IMR-90 (cell line): ENCODE data around the gene KRT77. TPM values are rescaled to one million over a fixed set of nuclear protein-coding genes. Genes with fewer than 3 reads are reported as not detected.

Experiments used
- ATAC-seq: fragments of 200-7000 bp; cut with Tn5 transposase; 2 replicates; pipeline ENCODE4 v1.9.1; 2020; ENCODE audit warnings: low read depth, mild to moderate bottlenecking, moderate library complexity
- BruUV-seq: library from RNA; stranded (reverse); fragments of 400-500 nt; replicated peaks from 2 replicates; lab custom pipeline; 2021; lab: Mats Ljungman, UMichigan
- CTCF ChIA-PET: fragments of 300-600 bp; formaldehyde crosslinking; extraction: SDS; loops from one replicate; lab custom pipeline; 2021; ENCODE audit warnings: antibody characterized with exemption; lab: Yijun Ruan, JAX
- POLR2A ChIA-PET: fragments of 300-600 bp; sonication (Branson Sonifier 250); formaldehyde crosslinking; loops from one replicate; lab custom pipeline; 2022; ENCODE audit warnings: antibody characterized with exemption; ENCODE audit not compliant: unreplicated experiment; lab: Charles Lee
- DNase-seq: peaks from one replicate; pipeline ENCODE4 v3.0.0; 2013
- H2AFZ ChIP-seq: replicated peaks from 2 replicates; pipeline ENCODE3; 2013; ENCODE audit warnings: low read length, mild to moderate bottlenecking; ENCODE audit not compliant: poor library complexity
- H2AK5ac ChIP-seq: 2 replicates; pipeline ENCODE4 v1.6.1; 2013; ENCODE audit warnings: low read depth, low read length, inconsistent platforms
- H2AK9ac ChIP-seq: replicated peaks from 2 replicates; pipeline ENCODE3; 2013; ENCODE audit warnings: mild to moderate bottlenecking, low read depth, low read length, moderate library complexity; ENCODE audit not compliant: poor library complexity
- H2BK120ac ChIP-seq: 2 replicates; pipeline ENCODE4 v1.6.1; 2013; ENCODE audit warnings: low read depth, low read length, inconsistent platforms
- H2BK15ac ChIP-seq: 3 replicates; pipeline ENCODE4 v1.6.1; 2013; ENCODE audit warnings: low read depth, low read length, inconsistent platforms
- H2BK20ac ChIP-seq: 2 replicates; pipeline ENCODE4 v1.6.1; 2013; ENCODE audit warnings: low read depth, mild to moderate bottlenecking, inconsistent platforms, low read length, moderate library complexity
- H2BK5ac ChIP-seq: 2 replicates; pipeline ENCODE4 v1.6.1; 2013; ENCODE audit warnings: mild to moderate bottlenecking, low read depth, low read length, inconsistent platforms; ENCODE audit not compliant: poor library complexity, severe bottlenecking
- H3K14ac ChIP-seq: replicated peaks from 2 replicates; pipeline ENCODE4 v1.6.1; 2013; ENCODE audit warnings: low read depth, low read length, inconsistent platforms
- H3K18ac ChIP-seq: 2 replicates; pipeline ENCODE4 v1.6.1; 2013; ENCODE audit warnings: low read depth, low read length, control low read depth
- H3K23ac ChIP-seq: 2 replicates; pipeline ENCODE4 v1.6.1; 2013; ENCODE audit warnings: low read depth, low read length, inconsistent platforms
- H3K27ac ChIP-seq: 2 replicates; pipeline ENCODE4 v1.5.1; 2013; ENCODE audit warnings: mild to moderate bottlenecking, control low read depth, low read length; ENCODE audit not compliant: insufficient read depth
- H3K27me3 ChIP-seq: 2 replicates; pipeline ENCODE4 v1.6.1; 2013; ENCODE audit warnings: low read length; ENCODE audit not compliant: control insufficient read depth, insufficient read depth
- H3K36me3 ChIP-seq: 2 replicates; pipeline ENCODE4 v1.6.1; 2013; ENCODE audit warnings: low read length, mixed read lengths; ENCODE audit not compliant: control insufficient read depth, insufficient read depth
- H3K4ac ChIP-seq: 2 replicates; pipeline ENCODE4 v1.6.1; 2013; ENCODE audit warnings: low read depth, low read length, inconsistent platforms
- H3K4me1 ChIP-seq: 2 replicates; pipeline ENCODE4 v1.6.1; 2013; ENCODE audit warnings: low read length, mixed read lengths; ENCODE audit not compliant: control insufficient read depth, insufficient read depth
- H3K4me2 ChIP-seq: 2 replicates; pipeline ENCODE4 v1.6.1; 2013; ENCODE audit warnings: low read depth, mild to moderate bottlenecking, control low read depth, low read length, moderate library complexity
- H3K4me3 ChIP-seq: 2 replicates; pipeline ENCODE4 v1.5.1; 2013; ENCODE audit warnings: low read depth, mild to moderate bottlenecking, control low read depth, low read length, moderate library complexity; ENCODE audit not compliant: insufficient read depth
- H3K56ac ChIP-seq: 2 replicates; pipeline ENCODE4 v1.6.1; 2013; ENCODE audit warnings: low read length, inconsistent platforms; ENCODE audit not compliant: insufficient read depth; ENCODE audit errors: extremely low read depth
- H3K79me1 ChIP-seq, 2 experiments: 2 replicates each; pipeline ENCODE4 v1.6.1; 2013; ENCODE audit warnings: low read length in 2 of 2, inconsistent platforms in 1 of 2, low read depth in 1 of 2
- H3K9ac ChIP-seq: 2 replicates; pipeline ENCODE4 v1.6.1; 2013; ENCODE audit warnings: low read depth, low read length, control low read depth
- H3K9me1 ChIP-seq: 2 replicates; pipeline ENCODE4 v1.6.1; 2013; ENCODE audit warnings: low read length, inconsistent platforms; ENCODE audit not compliant: insufficient read depth
- H3K9me3 ChIP-seq: 2 replicates; pipeline ENCODE4 v1.6.1; 2013; ENCODE audit warnings: low read length; ENCODE audit not compliant: control insufficient read depth, insufficient read depth
- H4K20me1 ChIP-seq: 2 replicates; pipeline ENCODE4 v1.6.1; 2013; ENCODE audit warnings: low read length, inconsistent platforms; ENCODE audit not compliant: insufficient read depth
- H4K5ac ChIP-seq: 2 replicates; pipeline ENCODE4 v1.6.1; 2013; ENCODE audit warnings: mild to moderate bottlenecking, low read depth, low read length, control low read depth
- H4K8ac ChIP-seq, 2 experiments: 2 replicates each; pipeline ENCODE4 v1.6.1; 2013; ENCODE audit warnings: low read depth in 2 of 2, low read length in 2 of 2, control low read depth in 1 of 2, inconsistent platforms in 1 of 2
- H4K91ac ChIP-seq: 2 replicates; pipeline ENCODE4 v1.6.1; 2013; ENCODE audit warnings: low read depth, low read length, inconsistent platforms; ENCODE audit not compliant: insufficient read depth
- BHLHE40 ChIP-seq: fragments of 150-350 bp; IDR thresholded peaks from 2 replicates; pipeline ENCODE4 v1.6.1; 2016; ENCODE audit warnings: mild to moderate bottlenecking, low read depth, low read length
- CEBPB ChIP-seq: IDR thresholded peaks from 2 replicates; pipeline ENCODE4 v1.6.1; 2012; ENCODE audit warnings: low read depth, low read length, improper control_type of control experiment
- MAFK ChIP-seq: IDR thresholded peaks from 2 replicates; pipeline ENCODE4 v1.6.1; 2012; ENCODE audit warnings: low read depth, low read length, improper control_type of control experiment
- WGBS, 2 experiments: methylation state at CpG; one replicate each; pipeline versions ENCODE4 v1.1.5 to v1.1.7; 2013; ENCODE audit warnings: missing lambda C conversion rate in 2 of 2; ENCODE audit not compliant: insufficient read length in 1 of 2; ENCODE audit errors: extremely low coverage in 2 of 2; 5-methylcytosine and 5-hydroxymethylcytosine counted together
- dilution Hi-C: fragments of 300-500 bp; cut with HindIII; formaldehyde crosslinking; loops from one replicate; pipeline ENCODE4 v1.14.3; 2018; ENCODE audit warnings: low sequenced_read_pairs; ENCODE audit not compliant: unreplicated experiment
- in situ Hi-C: fragments of 300-500 bp; cut with MboI; formaldehyde crosslinking; loops from 3 replicates; pipeline ENCODE4 v1.14.3; 2019; ENCODE audit warnings: low sequenced_read_pairs, inconsistent platforms, mixed read lengths
- intact Hi-C: fragments of 100-400 bp; cut with micrococcal nuclease; formaldehyde crosslinking; loops from 2 replicates; pipeline ENCODE4 v1.10.0; 2022
- polyA plus RNA-seq, 3 experiments: library from polyadenylated mRNA; depleted of rRNA; stranded (reverse); fragments of >200 nt; gene quantifications; 2 replicates each; pipeline ENCODE4 v1.2.3, GENCODE V29; 2012; ENCODE audit warnings: low replicate concordance in 1 of 3
- total RNA-seq: library from RNA; depleted of rRNA; stranded (reverse); fragments of >200 nt; gene quantifications from 2 replicates; pipeline ENCODE4 v1.2.3, GENCODE V29; 2012

The KRT77 gene
- total and polyA plus RNA-seq, 2 of the 4 experiments (the other 2 are of a cell fraction): not detected

GRCh38 chr12:52695039-52695438 is 8.3 kb downstream of the KRT77 start:
- Histone ChIP-seq H3K4me1 (peaks cover 2% of the 10 kb centered on the region; the same call in 1 of the 2 replicates), H3K9me3 (no peaks in the 10 kb centered on the region), H3K4me3 (no peak overlapping the region), H3K79me1 (no peaks in the 10 kb centered on the region), H3K56ac (no peak overlapping the region), H2AK9ac (no peak overlapping the region), H2BK5ac (no peak overlapping the region), H2BK20ac (no peak overlapping the region), H2BK120ac (no peak overlapping the region), H3K27me3 (peaks cover 47% of the 10 kb centered on the region), H3K23ac (no peak overlapping the region), H4K8ac (no peak overlapping the region), H3K4ac (no peak overlapping the region), H3K14ac (no peak overlapping the region), H2AK5ac (no peak overlapping the region), H2BK15ac (no peak overlapping the region), H3K18ac (no peak overlapping the region), H2AFZ (no peak overlapping the region), H3K9ac (no peak overlapping the region), H3K9me1 (no peaks in the 10 kb centered on the region; the same call in 1 of the 2 replicates), H4K5ac (no peak overlapping the region), H4K91ac (no peak overlapping the region), H3K27ac (no peak overlapping the region), H4K20me1 (no peaks in the 10 kb centered on the region), H3K4me2 (no peak overlapping the region), H3K36me3 (no peaks in the 10 kb centered on the region)
- TF ChIP-seq BHLHE40: no peak
- TF ChIP-seq MAFK: no peak
- TF ChIP-seq CEBPB: no peak
- in situ Hi-C loops (no loop called here), intact Hi-C loops (no loop called here), dilution Hi-C loops (no loop called here)
- no peak for ATAC-seq
- DNase-seq: no peak
- ChIA-PET CTCF (no interaction called here), POLR2A (no interaction called here)
- BruUV-seq: no TSS peak
- WGBS, 2 experiments: no CpG with 5 or more reads among the region's 3 CpGs
